ENCODE results near the gene GSK3A. TPM values are rescaled to one million over a fixed set of nuclear protein-coding genes. Genes with fewer than 3 reads are reported as not detected.

GSK3A gene
- total and polyA plus RNA-seq, 2 of the 8 experiments (the other 6 are each of a cell fraction or from before 2014, with no cell fraction given) = 55.3 to 84.0 TPM

GRCh38 chr19:42230571-42230970 lies 11.8 kb downstream of the GSK3A start (continued):
- TF ChIP-seq POU5F1 (IDR thresholded peaks at IDR 0.05; ENCODE audit: low read depth, low read length) (no peak), SP4 (IDR thresholded peaks at IDR 0.05; ENCODE audit: low read length) (no peak), ZNF274 (IDR thresholded peaks at IDR 0.05; ENCODE audit: borderline replicate concordance, extremely low read depth, low read length) (no peak), NRF1 (IDR thresholded peaks at IDR 0.05; ENCODE audit: low read depth, low read length) (no peak), TEAD4 (IDR thresholded peaks at IDR 0.05; ENCODE audit: low read depth, low read length) (no peak), KDM5A (IDR thresholded peaks at IDR 0.05; ENCODE audit: low read length) (no peak), CHD7 (IDR thresholded peaks at IDR 0.05; ENCODE audit: insufficient replicate concordance, low read length) (no peak), SUZ12 (IDR thresholded peaks at IDR 0.05; ENCODE audit: low read length) (no peak), RBBP5 (IDR thresholded peaks at IDR 0.05; ENCODE audit: borderline replicate concordance, low read depth, low read length) (no peak)
